ENCODE data around the gene ARL10. TPM values are rescaled to one million over a fixed set of nuclear protein-coding genes. Genes with fewer than 3 reads are reported as not detected.

Gene ARL10
- total RNA-seq, 1 experiment from 2014 or later: 9.6 TPM

DNA sequence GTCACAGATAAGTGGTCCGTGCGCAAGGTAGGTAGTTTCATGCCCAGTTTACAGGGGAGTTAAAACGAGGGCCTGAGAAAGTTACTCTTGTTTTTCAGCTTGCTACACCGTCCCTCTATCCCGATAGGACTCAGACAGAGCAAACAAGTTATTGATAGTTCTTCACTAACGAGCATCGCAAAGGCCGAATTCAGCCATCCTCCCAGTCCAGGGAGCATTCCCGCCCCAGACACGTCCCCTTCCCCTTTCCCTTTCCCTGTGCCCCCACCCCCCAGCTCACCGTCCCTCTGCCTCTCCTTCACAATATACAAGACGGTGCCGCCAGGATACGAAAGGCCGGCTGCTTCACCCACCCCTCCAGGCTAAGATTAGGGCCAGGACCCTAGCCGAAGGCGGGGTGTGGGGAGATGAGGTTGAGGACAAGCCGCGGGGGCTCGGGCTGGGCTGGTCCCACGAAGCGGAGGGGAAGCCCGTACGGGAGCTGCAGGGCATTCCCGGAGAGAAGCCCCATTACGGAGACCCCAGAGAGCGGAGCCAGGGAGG is 4.3 kb upstream of the ARL10 start:
- H3K18ac ChIP-seq (ENCODE audit: insufficient read length, low read depth, low read length): peak overlapping the region; percentile 15
- H4K5ac ChIP-seq (ENCODE audit: insufficient read length, low read depth, low read length): no peak overlapping the region
- peak overlapping the region; percentile 85 for H3K9ac ChIP-seq (ENCODE audit: extremely low read depth, insufficient read length, low read length)
- H3T11ph ChIP-seq (ENCODE audit: low read length): no peak overlapping the region
- peak overlapping the region; percentile 70 for H3K4me2 ChIP-seq (ENCODE audit: insufficient read depth, insufficient read length, low read length)
- H3K27ac Mint-ChIP-seq: peak overlapping the region in 2 of 3 experiments; percentile 90 to 100; a peak in 3 of 7 replicates
- no peak overlapping the region for H3K4ac ChIP-seq (ENCODE audit: low read depth, low read length)
- peak overlapping the region; percentile 98 to 99 for H3K4me3 Mint-ChIP-seq
- H2BK15ac ChIP-seq (ENCODE audit: low read depth, low read length): no peak overlapping the region
- H3K9me3 Mint-ChIP-seq: no peaks in the 10 kb centered on the region
- no peak for DNase-seq
- no CpG with 5 or more reads among the region's 27 CpGs for WGBS (ENCODE audit: extremely low coverage, insufficient read length, low lambda C conversion rate)
- no peak overlapping the region for H3K56ac ChIP-seq (ENCODE audit: insufficient read length, low read depth, low read length)
- H4K20me1 ChIP-seq (ENCODE audit: control insufficient read depth, insufficient read depth, insufficient read length): no peaks in the 10 kb centered on the region
- no peak overlapping the region for H2BK12ac ChIP-seq (ENCODE audit: insufficient read length, low read depth, low read length)
- H4K91ac ChIP-seq (ENCODE audit: insufficient read length, low read depth, low read length): no peak overlapping the region
- H4K8ac ChIP-seq (replicated peaks; ENCODE audit: insufficient read length, low read depth, low read length): no peak overlapping the region
- H3K79me1 ChIP-seq (ENCODE audit: insufficient read depth, low read depth, low read length, poor library complexity, severe bottlenecking): no peaks in the 10 kb centered on the region
- H3K23ac ChIP-seq (ENCODE audit: insufficient read length, low read depth, low read length): no peak overlapping the region
- H3K36me3 Mint-ChIP-seq (ENCODE audit: insufficient read depth in 1 of 3, low read depth in 3 of 3): peaks cover 16 to 35% (median 29%) of the 10 kb centered on the region in 3 experiments
- no peak overlapping the region for H2AK5ac ChIP-seq (ENCODE audit: insufficient read length, low read length)
- peaks cover 7% of the 10 kb centered on the region; the same call in 1 of the 2 replicates for H3K27me3 ChIP-seq (ENCODE audit: insufficient read depth, low read length)
- H2BK5ac ChIP-seq (ENCODE audit: insufficient read length, low read length): no peak overlapping the region
- H2BK120ac ChIP-seq (ENCODE audit: low read depth, low read length, poor library complexity, severe bottlenecking): no peak overlapping the region
- peak overlapping the region; percentile 93 for H3K14ac ChIP-seq (ENCODE audit: insufficient read depth, low read length)
- TF ChIP-seq, protein P1, sequence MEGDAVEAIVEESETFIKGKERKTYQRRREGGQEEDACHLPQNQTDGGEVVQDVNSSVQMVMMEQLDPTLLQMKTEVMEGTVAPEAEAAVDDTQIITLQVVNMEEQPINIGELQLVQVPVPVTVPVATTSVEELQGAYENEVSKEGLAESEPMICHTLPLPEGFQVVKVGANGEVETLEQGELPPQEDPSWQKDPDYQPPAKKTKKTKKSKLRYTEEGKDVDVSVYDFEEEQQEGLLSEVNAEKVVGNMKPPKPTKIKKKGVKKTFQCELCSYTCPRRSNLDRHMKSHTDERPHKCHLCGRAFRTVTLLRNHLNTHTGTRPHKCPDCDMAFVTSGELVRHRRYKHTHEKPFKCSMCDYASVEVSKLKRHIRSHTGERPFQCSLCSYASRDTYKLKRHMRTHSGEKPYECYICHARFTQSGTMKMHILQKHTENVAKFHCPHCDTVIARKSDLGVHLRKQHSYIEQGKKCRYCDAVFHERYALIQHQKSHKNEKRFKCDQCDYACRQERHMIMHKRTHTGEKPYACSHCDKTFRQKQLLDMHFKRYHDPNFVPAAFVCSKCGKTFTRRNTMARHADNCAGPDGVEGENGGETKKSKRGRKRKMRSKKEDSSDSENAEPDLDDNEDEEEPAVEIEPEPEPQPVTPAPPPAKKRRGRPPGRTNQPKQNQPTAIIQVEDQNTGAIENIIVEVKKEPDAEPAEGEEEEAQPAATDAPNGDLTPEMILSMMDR (conservative IDR thresholded peaks at IDR 0.05): no peak
- no peak overlapping the region for H2BK20ac ChIP-seq (ENCODE audit: low read depth, low read length, poor library complexity, severe bottlenecking)
- peaks cover 16% of the 10 kb centered on the region for H3K23me2 ChIP-seq (ENCODE audit: insufficient read length, low read depth, low read length, poor library complexity, severe bottlenecking)
- peaks cover 8% of the 10 kb centered on the region; the same call in 1 of the 2 replicates for H3K79me2 ChIP-seq (ENCODE audit: insufficient read depth, low read length)
- H3K4me1 Mint-ChIP-seq: peaks cover 11 to 16% of the 10 kb centered on the region in 2 experiments
- peaks cover 36% of the 10 kb centered on the region for H3K27me3 Mint-ChIP-seq (ENCODE audit: low read depth)
- no peak overlapping the region for H2AFZ ChIP-seq (ENCODE audit: low read length)
- no peaks in the 10 kb centered on the region; the same call in 1 of the 2 replicates for H3K4me1 ChIP-seq (ENCODE audit: insufficient read depth, low read length)
- no peaks in the 10 kb centered on the region for H3K9me3 ChIP-seq (ENCODE audit: control insufficient read depth, low read depth, low read length)
- H3K27ac ChIP-seq (ENCODE audit: insufficient read length, low read depth, low read length): no peak overlapping the region

Measured in H9 (cell line).